ENCODE measurements around the gene SMIM43.

Gene SMIM43

GRCh38 chr4:121764702-121765367 is at the start of gene SMIM43:
Gene SMIM43, minus strand, starts transcription at chr4:121765164. Its CDS starts 59 bp downstream, at chr4:121765105.
- DNase-seq = no peak

GRCh38 chr4:121814756-121815155 is 49.8 kb upstream of the SMIM43 start:
- no peak for DNase-seq

- no peak for DNase-seq
These were observed 46.2 kb upstream of the SMIM43 start for GRCh38 chr4:121811122-121811521.

- no peak for DNase-seq
These were observed 41.4 kb upstream of the SMIM43 start for GRCh38 chr4:121806411-121806810.

- no peak for DNase-seq
These were observed 36.7 kb upstream of the SMIM43 start for GRCh38 chr4:121801715-121802075.

GRCh38 chr4:121800961-121801714 is 36.2 kb upstream of the SMIM43 start, which contains the start of gene EXOSC9:
Gene EXOSC9, plus strand, starts transcription at chr4:121801323. Its CDS starts 102 bp downstream, at chr4:121801425.
- peak; percentile 96 for DNase-seq

- no peak for DNase-seq
These were observed 35.6 kb upstream of the SMIM43 start for GRCh38 chr4:121800638-121800960.

DNA sequence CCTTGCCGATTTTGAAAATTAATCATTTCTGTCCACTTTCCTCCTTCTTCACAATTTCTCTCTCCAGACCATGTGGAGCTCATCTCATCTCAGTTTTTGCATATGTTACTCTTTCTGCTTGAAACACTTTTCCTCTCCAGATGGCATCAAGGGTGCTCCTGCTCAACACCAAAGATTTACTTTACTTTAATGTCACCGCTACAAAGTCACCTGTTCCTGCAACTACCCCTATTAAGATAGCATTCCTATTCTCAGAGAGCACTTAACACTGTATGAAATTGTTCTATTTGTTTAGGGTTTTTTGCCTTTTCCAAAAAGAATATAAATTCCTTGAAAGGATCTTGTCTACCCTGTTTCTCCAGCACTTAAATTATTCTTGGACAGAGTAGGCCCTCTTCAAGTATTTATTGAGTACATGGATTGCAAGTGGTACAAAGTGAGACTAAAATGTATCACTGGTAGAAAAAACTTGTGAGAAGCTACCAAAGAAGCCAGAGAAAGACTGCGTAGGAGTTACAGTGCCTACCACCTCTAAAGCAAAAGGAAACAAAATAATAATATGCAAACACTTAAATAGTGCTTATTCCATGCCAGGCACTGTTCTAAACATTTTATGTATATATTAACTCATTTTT is 35.0 kb upstream of the SMIM43 start:
- DNase-seq = no peak

DNA sequence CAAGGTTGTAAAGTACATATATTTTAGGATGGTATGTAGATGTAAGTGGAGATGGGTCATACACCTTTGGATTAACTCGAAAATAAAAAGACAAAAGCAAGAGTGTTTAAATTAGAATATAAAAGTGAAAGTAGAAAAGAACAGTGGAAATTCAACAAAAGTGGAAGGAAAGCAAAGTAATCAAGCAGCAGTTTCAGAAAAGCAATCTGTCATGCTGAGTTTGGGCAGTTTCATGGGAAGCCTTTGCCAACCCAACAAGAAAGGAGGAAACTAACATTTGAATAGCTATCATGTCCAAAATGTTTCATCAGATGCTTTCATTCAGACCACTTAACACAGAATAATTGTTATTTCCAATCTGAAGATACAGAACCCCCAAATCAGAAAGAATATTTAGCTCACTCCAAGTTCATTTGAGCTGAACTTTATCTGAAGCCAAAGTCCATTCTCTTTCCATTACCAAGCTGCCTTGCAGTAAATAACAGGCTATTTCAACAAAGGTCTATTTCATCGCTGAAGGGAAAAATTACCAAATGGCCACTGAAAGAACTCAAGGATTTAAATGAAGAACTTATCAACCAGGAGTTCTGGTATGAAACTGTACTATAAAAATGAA is 34.4 kb upstream of the SMIM43 start:
- no peak for DNase-seq

- DNase-seq = peak; percentile 58
These were observed 31.3 kb upstream of the SMIM43 start for GRCh38 chr4:121796283-121796682.

DNA sequence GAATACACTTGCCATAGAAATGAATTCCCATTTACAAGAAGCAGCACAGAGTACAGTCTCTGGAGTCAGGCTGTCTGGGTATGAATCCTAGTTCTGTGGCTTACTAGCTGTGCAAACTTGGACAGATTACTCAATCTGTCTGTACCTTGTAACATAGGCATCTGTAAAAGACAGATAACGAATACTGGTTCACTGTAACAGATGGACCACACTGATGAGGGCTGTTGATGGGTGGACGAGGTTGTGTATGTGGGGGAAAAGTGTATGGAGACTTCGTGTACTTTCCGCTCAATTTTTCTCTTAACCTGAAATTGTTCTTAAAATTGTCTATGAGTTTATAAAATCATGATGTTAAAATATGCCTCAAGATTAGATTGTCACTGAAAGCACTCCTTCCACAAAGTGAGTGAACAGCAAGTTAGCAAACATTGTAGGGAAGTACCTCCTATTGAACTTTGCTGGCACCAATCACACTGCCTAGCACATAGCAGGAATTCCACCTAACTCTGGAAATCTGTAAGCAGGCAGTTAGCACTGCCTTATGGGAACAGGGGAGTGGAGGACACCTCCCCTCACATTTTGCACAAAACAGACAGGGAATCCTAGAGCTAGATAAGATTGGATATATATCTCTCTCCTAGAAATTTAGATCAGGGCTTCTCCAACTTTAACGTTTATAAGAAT is 29.7 kb upstream of the SMIM43 start:
- DNase-seq = peak; percentile 35

DNA sequence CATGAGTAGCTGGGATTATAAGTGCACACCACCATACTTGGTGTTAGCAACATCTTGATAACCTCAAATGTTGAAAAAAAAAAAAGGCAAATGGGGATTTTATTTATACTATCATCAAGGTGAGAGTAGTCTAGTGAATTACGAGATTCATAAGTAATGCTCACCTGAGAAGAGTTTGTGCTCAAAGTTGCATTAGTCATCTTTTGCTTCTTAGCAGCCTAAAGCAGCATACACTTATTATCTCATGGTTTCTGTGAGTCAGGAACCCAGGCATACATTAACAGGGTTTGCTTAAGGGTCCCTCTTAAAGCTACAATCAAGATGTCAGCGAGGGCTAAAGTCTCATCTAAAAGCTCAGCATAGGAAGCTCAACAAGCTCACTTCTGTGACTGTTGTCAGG is 28.0 kb upstream of the SMIM43 start:
- DNase-seq = no peak

DNA sequence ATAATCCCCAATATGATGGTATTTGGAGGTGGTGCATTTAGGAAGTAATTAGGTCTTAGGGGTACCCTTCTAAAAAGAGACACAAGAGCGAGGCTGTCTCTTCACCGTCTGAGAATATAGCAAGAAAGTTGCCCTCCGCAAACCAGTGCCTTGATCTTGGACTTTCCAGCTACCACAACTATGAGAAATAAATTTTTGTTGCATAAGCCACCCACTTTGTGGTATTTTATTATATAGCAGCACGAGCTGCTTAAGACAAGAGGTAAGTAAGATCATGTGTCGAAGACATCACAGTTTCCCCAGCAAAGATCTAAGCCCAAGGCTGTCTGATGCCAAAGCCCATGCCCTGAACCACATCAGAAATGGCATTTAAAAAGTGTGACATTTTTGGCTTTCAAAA is 26.5 kb upstream of the SMIM43 start:
- DNase-seq = peak; percentile 87

DNA sequence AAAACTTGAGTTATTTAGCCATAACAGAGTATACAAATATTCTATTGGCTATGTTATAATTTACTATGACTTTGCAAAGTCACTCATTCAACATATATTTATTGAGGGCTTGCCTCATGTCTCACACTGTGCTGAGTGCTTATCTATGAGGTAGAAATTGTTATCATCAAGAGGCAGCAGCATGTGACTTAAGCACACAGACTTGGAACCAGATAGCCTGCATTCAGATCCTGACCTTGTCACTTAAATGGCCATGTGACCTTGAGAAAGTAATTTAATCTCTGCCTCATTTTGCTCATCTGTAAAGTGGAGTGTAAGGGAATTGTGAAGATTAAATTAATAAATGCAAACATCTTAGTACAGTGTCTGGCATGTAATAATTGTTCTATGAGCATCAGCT is 26.0 kb upstream of the SMIM43 start:
- no peak for DNase-seq

- DNase-seq = peak; percentile 91
These were observed 25.2 kb upstream of the SMIM43 start for GRCh38 chr4:121789960-121790829.

GRCh38 chr4:121789455-121789854 is 24.5 kb upstream of the SMIM43 start:
- DNase-seq = peak; percentile 76

DNA sequence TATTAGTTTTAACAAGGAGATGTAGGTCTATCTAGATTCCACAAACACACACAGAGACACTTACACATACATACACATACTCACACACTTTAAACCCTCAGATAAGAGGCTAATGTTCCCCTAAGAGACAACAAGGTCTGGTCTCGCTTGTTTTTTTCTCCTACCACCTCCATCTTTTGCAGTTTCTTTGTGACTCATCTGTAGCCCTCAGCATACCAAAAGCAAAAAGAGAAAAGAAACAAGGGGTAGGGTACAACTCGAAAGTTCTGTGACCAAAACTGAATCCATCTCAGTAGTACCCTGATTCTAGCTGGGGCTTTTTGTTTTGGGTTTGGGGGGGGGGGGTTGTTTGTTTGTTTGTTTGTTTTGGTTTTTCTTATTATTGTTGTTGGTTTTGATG is 23.9 kb upstream of the SMIM43 start:
- DNase-seq = no peak

GRCh38 chr4:121786221-121786620 is 21.3 kb upstream of the SMIM43 start:
- no peak for DNase-seq

DNA sequence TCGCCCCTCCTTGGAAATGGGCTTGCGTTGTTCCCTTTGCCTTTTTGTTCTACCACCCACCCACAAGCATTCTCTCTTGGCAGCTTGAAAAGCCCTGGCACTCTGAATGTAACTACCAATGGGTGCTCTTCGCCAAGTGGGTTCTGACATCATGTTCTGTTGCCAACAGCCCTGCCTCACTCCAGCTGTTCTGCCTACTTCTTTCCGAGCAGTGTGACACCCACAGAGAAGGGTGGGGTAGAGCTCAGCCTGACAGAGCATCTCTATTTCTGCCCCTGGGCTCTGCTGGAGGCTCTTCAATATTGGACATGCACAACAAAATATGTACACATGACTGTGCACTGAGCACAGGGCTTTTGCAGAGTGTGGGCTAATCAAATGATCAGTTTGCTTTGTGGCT is 20.5 kb upstream of the SMIM43 start:
- DNase-seq = peak; percentile 34

DNA sequence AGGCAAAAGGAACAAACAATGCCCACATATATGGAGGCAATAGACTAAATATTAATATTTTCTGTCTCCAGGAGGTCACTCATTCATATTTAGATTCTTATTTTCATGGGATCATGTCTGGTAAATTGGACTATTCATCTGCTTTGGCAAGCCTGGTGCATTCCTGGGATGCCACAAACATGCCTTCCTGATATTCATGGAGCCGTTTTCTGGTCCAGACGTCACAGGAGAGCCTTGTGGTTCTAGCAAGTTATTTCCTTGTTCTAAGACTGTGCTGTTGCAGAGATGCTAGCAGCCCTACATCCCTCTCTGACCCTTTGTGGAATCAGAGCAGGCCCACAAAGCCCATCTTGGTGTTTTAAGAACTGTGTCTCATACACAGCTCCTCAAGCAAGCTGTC is 20.0 kb upstream of the SMIM43 start:
- peak; percentile 98 for DNase-seq

- DNase-seq = peak; percentile 53
These were observed 19.4 kb upstream of the SMIM43 start for GRCh38 chr4:121784401-121784800.

GRCh38 chr4:121783210-121783609 is 18.2 kb upstream of the SMIM43 start:
- no peak for DNase-seq

Measured in fibroblast of skin of right quadriceps (primary cell).